HPDE6-E6E7 (cell line): ENCODE results near the gene MAP3K14.
"Not testable (repeated sequence)": the region's sequence is repeated elsewhere in the genome, so short reads cannot be mapped to it uniquely, and the experiment has no call there.

Source experiments
- DNase-seq: peaks from one replicate; pipeline ENCODE4 v3.0.0; 2011; ENCODE audit warnings: missing footprints; ENCODE audit errors: extremely low spot score

MAP3K14 gene

DNA sequence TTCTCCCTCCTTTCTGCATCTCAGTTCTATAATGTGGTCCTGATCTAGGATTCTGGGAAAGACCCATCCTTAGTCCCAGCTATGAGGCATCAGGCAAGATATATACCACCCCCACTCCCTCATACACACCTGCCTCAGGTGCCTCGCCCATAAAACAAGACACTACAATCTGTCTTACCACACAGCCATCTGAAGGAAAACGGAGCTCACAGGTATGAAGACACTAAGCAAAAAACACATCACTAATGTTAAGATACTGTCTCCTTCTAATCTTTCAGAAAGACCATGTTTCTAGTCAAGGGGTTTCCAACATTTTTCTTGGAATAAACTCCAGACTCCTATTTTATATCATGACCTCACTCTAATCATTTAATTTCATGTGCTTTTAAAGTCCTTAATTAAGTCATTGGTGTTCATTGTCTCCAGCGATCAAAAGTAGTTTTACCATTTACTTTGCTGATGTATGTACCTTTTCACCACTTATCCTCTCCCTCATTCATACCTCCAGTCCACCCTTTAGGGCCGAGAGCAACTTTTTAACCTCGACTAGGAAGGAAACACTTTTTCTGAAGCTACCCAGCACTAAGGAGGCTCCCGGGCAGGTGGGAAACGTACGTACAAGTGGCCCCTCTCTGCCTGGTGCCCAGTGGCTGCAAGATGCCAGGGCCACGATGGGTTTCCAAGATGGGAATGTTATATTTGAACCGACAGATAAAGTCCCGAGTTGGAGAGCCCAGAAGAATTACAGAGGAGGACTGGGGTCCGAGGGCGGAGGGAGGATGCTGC, 979 bp downstream of the MAP3K14 start:
- DNase-seq = no peak

- DNase-seq = no peak
Observed at GRCh38 chr17:45314741-45315647, 1.8 kb downstream of the MAP3K14 start.

GRCh38 chr17:45313996-45314740, 2.7 kb downstream of the MAP3K14 start:
- DNase-seq = no peak

- DNase-seq = no peak
Observed at GRCh38 chr17:45313421-45313771, 3.4 kb downstream of the MAP3K14 start.

DNA sequence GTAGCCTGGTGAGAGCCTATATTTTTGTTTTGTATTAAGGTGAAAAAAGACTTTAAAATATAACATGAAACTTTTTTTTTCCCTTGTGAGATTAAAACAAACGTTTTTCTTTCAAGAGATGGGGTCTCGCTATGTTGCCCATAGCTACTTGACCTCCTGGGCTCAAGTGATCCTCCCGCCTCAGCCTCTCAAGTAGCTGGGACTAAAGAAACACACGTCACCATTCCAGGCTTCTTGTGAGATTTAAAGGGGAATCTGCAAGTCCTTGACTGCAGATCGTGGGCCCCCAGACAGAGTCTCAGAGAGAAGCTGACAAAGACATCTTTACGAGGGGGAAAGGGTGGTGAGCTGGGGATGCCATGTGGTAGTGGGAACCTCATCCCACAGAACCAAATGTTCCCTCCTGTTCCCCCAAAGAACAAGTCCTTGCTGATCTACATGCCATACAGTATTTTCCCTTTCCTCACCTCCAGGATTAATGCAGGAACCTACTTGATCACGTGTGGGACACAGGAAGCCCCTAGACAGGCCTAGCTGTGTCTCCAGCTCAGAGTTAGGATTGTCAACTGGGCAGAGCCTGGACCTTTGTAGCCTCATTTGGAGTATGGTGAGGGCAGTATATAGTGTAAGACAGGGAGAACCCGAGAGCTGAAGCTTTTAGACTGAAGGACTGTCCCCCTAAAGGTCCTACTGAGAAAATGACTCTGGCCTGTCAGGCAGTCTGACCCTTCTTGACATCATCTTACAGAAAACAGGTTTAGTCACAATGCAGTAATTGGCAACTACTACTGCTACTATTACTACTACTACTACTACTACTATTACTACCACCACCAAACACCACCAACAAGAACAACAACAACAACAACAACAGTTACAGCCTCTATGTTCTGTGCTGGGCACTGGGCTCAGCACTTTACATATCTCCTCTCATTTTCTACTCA, 4.1 kb downstream of the MAP3K14 start:
- DNase-seq = no peak

DNA sequence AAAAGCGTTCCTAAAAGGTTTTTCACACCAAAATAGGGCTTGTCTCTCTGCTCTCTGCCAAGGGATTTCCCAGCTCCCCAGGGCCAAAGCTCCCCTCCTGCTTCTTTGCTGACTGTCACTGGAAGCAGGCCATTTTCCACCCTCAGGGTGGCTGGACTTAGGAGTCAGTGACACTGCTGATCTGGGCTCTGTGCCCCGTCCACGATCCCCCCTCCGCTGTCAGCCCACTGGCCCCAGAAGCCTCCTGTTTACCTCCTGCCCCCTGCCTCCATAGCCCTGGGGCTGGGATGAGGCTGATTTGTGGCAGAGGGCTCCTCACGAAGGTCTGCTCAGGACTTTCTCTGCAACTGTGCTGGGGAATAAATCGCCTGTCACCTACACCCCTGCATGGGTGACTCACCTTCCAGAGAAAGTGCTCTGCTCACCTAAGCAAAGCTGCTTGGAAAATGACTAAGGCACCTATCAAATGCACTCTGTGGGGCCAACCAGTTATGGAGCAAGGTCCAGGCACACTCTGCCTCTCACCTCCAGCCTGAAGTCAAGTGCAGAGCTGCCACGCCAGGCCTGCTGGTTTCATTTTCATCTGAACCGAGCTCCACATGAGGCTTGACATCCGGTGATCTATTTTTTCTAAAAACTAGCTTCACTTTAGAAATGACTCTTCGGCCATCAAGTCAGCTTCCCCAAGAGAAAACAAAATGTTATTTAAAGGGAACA, 4.9 kb downstream of the MAP3K14 start:
- DNase-seq = peak; percentile 93

GRCh38 chr17:45311401-45311759, 5.4 kb downstream of the MAP3K14 start:
- DNase-seq = no peak

- no peak for DNase-seq
Observed at GRCh38 chr17:45310380-45311324, 6.2 kb downstream of the MAP3K14 start.

- no peak for DNase-seq
Observed at GRCh38 chr17:45309400-45309799, 7.4 kb downstream of the MAP3K14 start.

GRCh38 chr17:45308840-45309239, 8.0 kb downstream of the MAP3K14 start:
- no peak for DNase-seq

- no peak for DNase-seq
Observed at GRCh38 chr17:45308016-45308365, 8.8 kb downstream of the MAP3K14 start.

GRCh38 chr17:45307290-45308015, 9.4 kb downstream of the MAP3K14 start:
- DNase-seq = peak; percentile 37

DNA sequence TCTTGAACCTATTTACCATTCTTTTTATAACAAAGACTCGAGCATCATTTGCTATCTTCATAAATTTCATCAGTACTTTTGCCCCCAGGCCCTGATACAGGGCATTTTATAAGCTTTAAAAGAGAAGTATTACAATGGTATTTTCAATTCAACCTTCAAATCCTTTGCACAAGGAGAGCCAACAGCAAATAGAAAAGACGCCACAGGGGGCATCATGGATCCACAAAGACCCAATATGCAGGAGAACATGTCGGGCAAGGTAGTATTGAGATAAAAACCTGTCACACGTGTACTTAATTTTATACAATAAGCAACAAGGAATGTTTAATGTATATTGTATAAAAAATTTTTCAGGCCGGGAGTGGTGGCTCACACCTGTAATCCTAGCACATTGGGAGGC, 10.2 kb downstream of the MAP3K14 start:
- no peak for DNase-seq

DNA sequence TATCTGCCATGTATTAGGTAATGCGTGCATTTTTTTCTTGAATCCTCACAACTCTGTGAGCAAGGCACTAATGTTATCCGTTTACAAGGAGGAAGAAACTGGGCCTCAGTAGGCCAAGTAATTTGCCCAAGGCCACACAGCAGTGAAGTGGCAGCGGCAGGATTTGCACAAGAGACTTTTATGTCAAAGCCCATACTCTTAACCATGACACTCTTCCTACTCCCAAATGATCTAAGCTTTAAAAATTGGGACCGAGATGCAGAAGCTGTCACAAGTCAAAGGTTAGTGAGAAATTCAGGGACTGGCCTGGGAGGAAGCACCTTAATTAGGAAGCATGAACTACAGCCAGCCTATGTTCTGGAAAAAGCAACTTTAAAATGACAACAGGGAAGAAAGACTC, 10.7 kb downstream of the MAP3K14 start:
- DNase-seq = no peak

GRCh38 chr17:45305530-45306087, 11.2 kb downstream of the MAP3K14 start:
- DNase-seq = no peak

- no peak for DNase-seq
Observed at GRCh38 chr17:45302649-45303173, 14.1 kb downstream of the MAP3K14 start.

GRCh38 chr17:45302220-45302619, 14.6 kb downstream of the MAP3K14 start:
- not testable (repeated sequence) for DNase-seq

- no peak for DNase-seq
Observed at GRCh38 chr17:45301674-45302073, 15.1 kb downstream of the MAP3K14 start.
